Hepatocyte (in vitro differentiated cells): ENCODE data around the gene FAM20B.

Experiments
- CTCF ChIP-seq: fragments of 200-600 bp; sonication (generic); IDR thresholded peaks from 2 replicates; pipeline ENCODE4 v1.5.1; 2016; ENCODE audit warnings: antibody characterized with exemption, mild to moderate bottlenecking; ENCODE audit not compliant: poor library complexity
- EZH2phosphoT487 ChIP-seq: fragments of 200-600 bp; sonication (generic); IDR thresholded peaks from one replicate; pipeline ENCODE4 v1.6.1; 2018; ENCODE audit warnings: antibody characterized with exemption, mild to moderate bottlenecking, low read depth, moderate library complexity; ENCODE audit not compliant: unreplicated experiment, severe bottlenecking

GRCh38 chr1:179042087-179042486, 16.4 kb downstream of the FAM20B start:
- TF ChIP-seq CTCF (no peak), EZH2phosphoT487 (no peak)
